ENCODE data around the gene KBTBD12. TPM values are rescaled to one million over a fixed set of nuclear protein-coding genes. Genes with fewer than 3 reads are reported as not detected.

The KBTBD12 gene
- total and polyA plus RNA-seq, 9 donors, result 7.9 to 18.2 (median 13.9) TPM

GRCh38 chr3:127978636-127979035 lies 63.6 kb downstream of the KBTBD12 start:
- no peaks in the 10 kb centered on the region for H3K36me3 ChIP-seq (ENCODE audit: control insufficient read depth, insufficient read depth, low read length)
- no peaks in the 10 kb centered on the region for H3K4me1 ChIP-seq (ENCODE audit: control insufficient read depth, insufficient read depth, low read length)
- 78% methylated on average over 1 of the region's 2 CpGs for WGBS (ENCODE audit: insufficient coverage)
- no peak for DNase-seq
- H3K9me3 ChIP-seq (replicated peaks; ENCODE audit: control insufficient read depth, low read depth, low read length), result peaks cover 2% of the 10 kb centered on the region
- H3K27me3 ChIP-seq (ENCODE audit: control insufficient read depth, insufficient read depth, low read length), result peaks cover 2% of the 10 kb centered on the region
- no peak overlapping the region for H3K4me3 ChIP-seq (ENCODE audit: low read length)
- H3K27ac ChIP-seq (ENCODE audit: low read length), result no peak overlapping the region

GRCh38 chr3:127979473-127979872 lies 64.4 kb downstream of the KBTBD12 start:
- DNase-seq, result no peak
- no peak overlapping the region for H3K4me3 ChIP-seq (ENCODE audit: low read length)
- H3K9me3 ChIP-seq (replicated peaks; ENCODE audit: control insufficient read depth, low read depth, low read length), result peaks cover 2% of the 10 kb centered on the region
- H3K36me3 ChIP-seq (ENCODE audit: control insufficient read depth, insufficient read depth, low read length), result no peaks in the 10 kb centered on the region
- H3K27me3 ChIP-seq (ENCODE audit: control insufficient read depth, insufficient read depth, low read length), result no peaks in the 10 kb centered on the region
- H3K4me1 ChIP-seq (ENCODE audit: control insufficient read depth, insufficient read depth, low read length), result no peaks in the 10 kb centered on the region
- no peak overlapping the region for H3K27ac ChIP-seq (ENCODE audit: low read length)

- Histone ChIP-seq H3K27ac (ENCODE audit: low read length) (no peak overlapping the region), H3K4me3 (ENCODE audit: low read length) (no peak overlapping the region), H3K36me3 (ENCODE audit: control insufficient read depth, insufficient read depth, low read length) (no peaks in the 10 kb centered on the region), H3K9me3 (replicated peaks; ENCODE audit: control insufficient read depth, low read depth, low read length) (peaks cover 2% of the 10 kb centered on the region), H3K4me1 (ENCODE audit: control insufficient read depth, insufficient read depth, low read length) (no peaks in the 10 kb centered on the region), H3K27me3 (ENCODE audit: control insufficient read depth, insufficient read depth, low read length) (no peaks in the 10 kb centered on the region)
- DNase-seq, result no peak
These were observed 66.1 kb downstream of the KBTBD12 start for GRCh38 chr3:127981097-127981496.

- no peak for DNase-seq
- no peak overlapping the region for H3K27ac ChIP-seq (ENCODE audit: low read length)
- no peak overlapping the region for H3K4me3 ChIP-seq (ENCODE audit: low read length)
- peaks cover 4% of the 10 kb centered on the region for H3K4me1 ChIP-seq (ENCODE audit: control insufficient read depth, insufficient read depth, low read length)
- 40% methylated on average over 2 of the region's 3 CpGs for WGBS (ENCODE audit: insufficient coverage)
- H3K27me3 ChIP-seq (ENCODE audit: control insufficient read depth, insufficient read depth, low read length), result no peaks in the 10 kb centered on the region
- H3K36me3 ChIP-seq (ENCODE audit: control insufficient read depth, insufficient read depth, low read length), result no peaks in the 10 kb centered on the region
- H3K9me3 ChIP-seq (replicated peaks; ENCODE audit: control insufficient read depth, low read depth, low read length), result peaks cover 2% of the 10 kb centered on the region
These were observed 67.1 kb downstream of the KBTBD12 start for GRCh38 chr3:127982155-127982554.

GRCh38 chr3:127984241-127984975 lies 69.4 kb downstream of the KBTBD12 start:
- 84% methylated on average over 5 of the region's 8 CpGs for WGBS (ENCODE audit: insufficient coverage)
- Histone ChIP-seq H3K4me1 (ENCODE audit: control insufficient read depth, insufficient read depth, low read length) (peaks cover 4% of the 10 kb centered on the region), H3K27ac (ENCODE audit: low read length) (no peak overlapping the region), H3K36me3 (ENCODE audit: control insufficient read depth, insufficient read depth, low read length) (no peaks in the 10 kb centered on the region), H3K4me3 (ENCODE audit: low read length) (no peak overlapping the region), H3K9me3 (replicated peaks; ENCODE audit: control insufficient read depth, low read depth, low read length) (peaks cover 2% of the 10 kb centered on the region), H3K27me3 (ENCODE audit: control insufficient read depth, insufficient read depth, low read length) (no peaks in the 10 kb centered on the region)
- DNase-seq, result no peak

- Histone ChIP-seq H3K4me1 (ENCODE audit: control insufficient read depth, insufficient read depth, low read length) (peaks cover 7% of the 10 kb centered on the region), H3K27me3 (ENCODE audit: control insufficient read depth, insufficient read depth, low read length) (no peaks in the 10 kb centered on the region), H3K9me3 (replicated peaks; ENCODE audit: control insufficient read depth, low read depth, low read length) (peaks cover 2% of the 10 kb centered on the region), H3K36me3 (ENCODE audit: control insufficient read depth, insufficient read depth, low read length) (no peaks in the 10 kb centered on the region), H3K4me3 (ENCODE audit: low read length) (no peak overlapping the region), H3K27ac (ENCODE audit: low read length) (no peak overlapping the region)
- 100% methylated on average over 1 of the region's 4 CpGs for WGBS (ENCODE audit: insufficient coverage)
- DNase-seq, result peak; percentile 40
These were observed 70.2 kb downstream of the KBTBD12 start for GRCh38 chr3:127985216-127985615.

- Histone ChIP-seq H3K4me1 (ENCODE audit: control insufficient read depth, insufficient read depth, low read length) (peaks cover 12% of the 10 kb centered on the region), H3K4me3 (ENCODE audit: low read length) (no peak overlapping the region), H3K27me3 (ENCODE audit: control insufficient read depth, insufficient read depth, low read length) (no peaks in the 10 kb centered on the region), H3K36me3 (ENCODE audit: control insufficient read depth, insufficient read depth, low read length) (no peaks in the 10 kb centered on the region), H3K9me3 (replicated peaks; ENCODE audit: control insufficient read depth, low read depth, low read length) (peaks cover 2% of the 10 kb centered on the region), H3K27ac (ENCODE audit: low read length) (no peak overlapping the region)
- WGBS (ENCODE audit: insufficient coverage), result 82% methylated on average over 12 of the region's 13 CpGs
- no peak for DNase-seq
These were observed 70.7 kb downstream of the KBTBD12 start for GRCh38 chr3:127985655-127986225.

- Histone ChIP-seq H3K9me3 (replicated peaks; ENCODE audit: control insufficient read depth, low read depth, low read length) (no peaks in the 10 kb centered on the region), H3K4me3 (ENCODE audit: low read length) (no peak overlapping the region), H3K36me3 (ENCODE audit: control insufficient read depth, insufficient read depth, low read length) (no peaks in the 10 kb centered on the region), H3K27me3 (ENCODE audit: control insufficient read depth, insufficient read depth, low read length) (no peaks in the 10 kb centered on the region), H3K4me1 (ENCODE audit: control insufficient read depth, insufficient read depth, low read length) (peaks cover 13% of the 10 kb centered on the region), H3K27ac (ENCODE audit: low read length) (no peak overlapping the region)
- no peak for DNase-seq
- WGBS (ENCODE audit: insufficient coverage), result 89% methylated on average over 8 of the region's 11 CpGs
These were observed 71.8 kb downstream of the KBTBD12 start for GRCh38 chr3:127986803-127987202.

GRCh38 chr3:127987309-127987995 lies 72.4 kb downstream of the KBTBD12 start:
- H3K9me3 ChIP-seq (replicated peaks; ENCODE audit: control insufficient read depth, low read depth, low read length), result no peaks in the 10 kb centered on the region
- no peaks in the 10 kb centered on the region for H3K36me3 ChIP-seq (ENCODE audit: control insufficient read depth, insufficient read depth, low read length)
- no peaks in the 10 kb centered on the region for H3K27me3 ChIP-seq (ENCODE audit: control insufficient read depth, insufficient read depth, low read length)
- H3K4me3 ChIP-seq (ENCODE audit: low read length), result no peak overlapping the region
- no peak overlapping the region for H3K27ac ChIP-seq (ENCODE audit: low read length)
- peaks cover 13% of the 10 kb centered on the region for H3K4me1 ChIP-seq (ENCODE audit: control insufficient read depth, insufficient read depth, low read length)
- 84% methylated on average over 3 of the region's 7 CpGs for WGBS (ENCODE audit: insufficient coverage)
- peak; percentile 23 for DNase-seq

- no peak for DNase-seq
- Histone ChIP-seq H3K9me3 (replicated peaks; ENCODE audit: control insufficient read depth, low read depth, low read length) (no peaks in the 10 kb centered on the region), H3K4me3 (ENCODE audit: low read length) (no peak overlapping the region), H3K4me1 (ENCODE audit: control insufficient read depth, insufficient read depth, low read length) (peaks cover 13% of the 10 kb centered on the region), H3K27ac (ENCODE audit: low read length) (no peak overlapping the region), H3K27me3 (ENCODE audit: control insufficient read depth, insufficient read depth, low read length) (no peaks in the 10 kb centered on the region), H3K36me3 (ENCODE audit: control insufficient read depth, insufficient read depth, low read length) (no peaks in the 10 kb centered on the region)
- 90% methylated on average over 3 of the region's 11 CpGs for WGBS (ENCODE audit: insufficient coverage)
These were observed 73.9 kb downstream of the KBTBD12 start for GRCh38 chr3:127988770-127989557.

Data from muscle of leg (tissue), 11 donors.